Fibroblast of villous mesenchyme (primary cell): ENCODE results near the gene SOX5. TPM values are rescaled to one million over a fixed set of nuclear protein-coding genes. Genes with fewer than 3 reads are reported as not detected.

ENCODE experiments used
- DNase-seq: peaks from one replicate; pipeline ENCODE4 v3.0.0-alpha.2; 2010; ENCODE audit warnings: low read depth
- H3K4me3 ChIP-seq: 2 replicates; pipeline ENCODE4 v1.5.1; 2011; ENCODE audit warnings: low read depth, mild to moderate bottlenecking, low read length
- total RNA-seq: library from RNA; depleted of rRNA; stranded (reverse); fragments of >200 nt; gene quantifications from 2 replicates; pipeline ENCODE4 v1.2.3, GENCODE V29; 2012
- TF ChIP-seq, protein P1 (sequence below): IDR thresholded peaks from 2 replicates; pipeline ENCODE4 v1.5.1; 2012; ENCODE audit warnings: low read depth, mild to moderate bottlenecking, low read length; ENCODE audit not compliant: insufficient read depth

Gene SOX5
- total RNA-seq, 1 donor = 13.8 TPM

- TF ChIP-seq, protein P1, sequence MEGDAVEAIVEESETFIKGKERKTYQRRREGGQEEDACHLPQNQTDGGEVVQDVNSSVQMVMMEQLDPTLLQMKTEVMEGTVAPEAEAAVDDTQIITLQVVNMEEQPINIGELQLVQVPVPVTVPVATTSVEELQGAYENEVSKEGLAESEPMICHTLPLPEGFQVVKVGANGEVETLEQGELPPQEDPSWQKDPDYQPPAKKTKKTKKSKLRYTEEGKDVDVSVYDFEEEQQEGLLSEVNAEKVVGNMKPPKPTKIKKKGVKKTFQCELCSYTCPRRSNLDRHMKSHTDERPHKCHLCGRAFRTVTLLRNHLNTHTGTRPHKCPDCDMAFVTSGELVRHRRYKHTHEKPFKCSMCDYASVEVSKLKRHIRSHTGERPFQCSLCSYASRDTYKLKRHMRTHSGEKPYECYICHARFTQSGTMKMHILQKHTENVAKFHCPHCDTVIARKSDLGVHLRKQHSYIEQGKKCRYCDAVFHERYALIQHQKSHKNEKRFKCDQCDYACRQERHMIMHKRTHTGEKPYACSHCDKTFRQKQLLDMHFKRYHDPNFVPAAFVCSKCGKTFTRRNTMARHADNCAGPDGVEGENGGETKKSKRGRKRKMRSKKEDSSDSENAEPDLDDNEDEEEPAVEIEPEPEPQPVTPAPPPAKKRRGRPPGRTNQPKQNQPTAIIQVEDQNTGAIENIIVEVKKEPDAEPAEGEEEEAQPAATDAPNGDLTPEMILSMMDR = no peak
- no peak for DNase-seq
- H3K4me3 ChIP-seq = no peak overlapping the region
Measured at GRCh38 chr12:23895792-23896218, 53.7 kb downstream of the SOX5 start.

DNA sequence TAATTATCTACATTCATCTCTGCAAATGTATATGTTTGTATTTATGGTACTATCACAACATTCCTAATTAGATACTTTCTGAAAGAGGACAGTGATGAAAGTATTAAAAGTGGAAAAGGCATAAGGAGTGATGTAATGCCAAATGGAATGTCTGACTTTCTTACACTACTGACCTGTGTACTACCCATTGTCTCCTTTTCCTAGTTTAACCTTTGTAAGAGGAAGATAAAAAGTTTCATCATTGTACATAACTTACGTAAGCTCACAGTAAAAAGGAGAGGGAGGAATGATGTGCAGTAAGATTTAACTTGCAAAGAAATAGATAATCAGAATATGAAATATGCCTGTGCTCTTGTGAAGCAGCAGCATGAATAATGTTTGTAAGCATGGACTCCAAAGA, 55.9 kb downstream of the SOX5 start:
- DNase-seq = no peak
- H3K4me3 ChIP-seq = no peak overlapping the region
- TF ChIP-seq, protein P1 = no peak

GRCh38 chr12:23891115-23891514, 58.4 kb downstream of the SOX5 start:
- no peak for DNase-seq
- H3K4me3 ChIP-seq = no peak overlapping the region
- TF ChIP-seq, protein P1 = no peak

DNA sequence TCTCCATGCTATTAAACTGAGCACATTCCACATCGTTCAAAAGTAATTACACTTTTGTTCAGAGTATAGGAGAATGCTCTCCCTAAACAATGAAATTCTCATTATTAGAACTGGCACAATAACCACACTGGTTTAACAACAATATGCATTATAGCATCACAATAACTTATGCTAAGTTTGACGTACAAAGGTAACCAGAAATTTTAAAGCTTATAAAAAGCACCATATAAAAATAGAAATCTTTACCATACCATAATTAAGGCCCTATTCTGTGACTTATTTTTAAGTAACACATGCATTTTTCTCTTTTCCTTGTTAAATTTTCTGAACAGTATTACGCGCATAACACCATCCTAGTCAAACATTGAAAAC, 60.4 kb downstream of the SOX5 start:
- DNase-seq = no peak
- TF ChIP-seq, protein P1 = no peak
- no peak overlapping the region for H3K4me3 ChIP-seq

DNA sequence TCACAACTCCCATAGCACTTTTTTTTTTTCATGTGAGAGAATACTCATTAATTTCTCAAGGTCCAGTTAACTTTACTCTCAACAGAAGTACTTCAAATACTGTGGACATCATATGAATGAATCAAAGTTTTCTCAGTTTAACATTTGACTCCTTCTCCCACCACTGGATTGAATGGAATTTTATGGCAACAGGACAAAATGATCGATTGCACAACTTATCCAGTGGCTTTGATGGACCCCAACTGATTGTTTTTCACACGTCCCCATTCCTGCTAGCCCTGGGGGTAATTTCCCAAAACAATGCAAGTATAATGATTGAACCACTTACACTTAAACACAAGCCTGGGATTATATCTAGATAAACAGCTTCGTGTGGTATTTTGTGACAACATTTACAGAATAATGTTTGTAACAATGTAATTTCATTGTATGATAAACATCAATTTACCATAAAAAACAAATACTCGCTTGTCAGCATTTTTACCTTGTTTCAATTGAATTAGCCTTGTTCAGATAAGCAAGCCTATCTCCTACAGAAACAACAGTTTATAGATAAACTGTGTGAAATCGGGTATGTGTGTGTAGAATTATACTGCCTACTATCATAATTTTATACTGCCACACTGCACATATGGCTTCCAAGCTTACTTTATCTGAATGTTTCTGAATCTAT, 60.9 kb downstream of the SOX5 start:
- TF ChIP-seq, protein P1 = no peak
- no peak for DNase-seq
- no peak overlapping the region for H3K4me3 ChIP-seq

DNA sequence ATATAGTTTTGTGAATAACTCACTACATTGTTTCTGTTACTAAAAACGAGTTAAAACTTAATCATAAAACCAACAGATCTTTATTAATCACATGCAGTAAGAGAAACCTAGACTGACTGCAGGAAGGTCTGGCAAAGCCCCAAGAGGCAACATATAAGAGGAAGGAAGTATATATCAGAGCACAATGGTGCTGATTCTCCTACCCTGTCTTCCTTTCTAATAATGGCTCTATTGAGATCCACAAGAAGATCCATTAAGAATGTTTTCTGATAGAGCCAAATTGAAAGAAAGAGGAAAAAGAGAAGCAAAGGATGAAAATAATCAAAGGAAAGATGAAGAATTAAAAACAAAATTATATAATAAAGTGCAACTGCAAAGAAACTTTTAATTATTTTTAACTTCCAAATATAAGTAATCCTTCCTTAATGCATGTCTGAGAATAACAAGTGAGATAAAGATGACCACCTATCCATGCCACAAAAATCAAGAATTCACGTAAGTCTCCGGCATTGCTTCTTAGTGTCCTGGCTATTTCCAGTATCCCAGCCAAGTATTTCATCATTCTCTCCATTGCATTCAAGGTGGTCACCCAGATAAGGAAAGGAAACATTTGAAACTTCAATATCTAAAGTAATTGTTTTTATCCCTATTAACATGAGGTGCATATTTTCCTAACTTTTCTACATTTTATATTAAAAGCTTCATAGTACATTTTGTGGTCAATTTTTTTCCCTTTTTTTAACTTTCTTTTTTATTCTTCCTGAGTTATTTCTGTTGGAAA, 62.2 kb downstream of the SOX5 start:
- H3K4me3 ChIP-seq = no peak overlapping the region
- TF ChIP-seq, protein P1 = no peak
- no peak for DNase-seq
